Panc1 (cell line): ENCODE data around the gene SYTL4. TPM values are rescaled to one million over a fixed set of nuclear protein-coding genes. Genes with fewer than 3 reads are reported as not detected.

Experiments
- ATAC-seq: fragments of 200-7000 bp; cut with Tn5 transposase; 2 replicates; pipeline ENCODE4 v1.9.1; 2020; ENCODE audit warnings: mild to moderate bottlenecking, moderate library complexity
- BruUV-seq: library from RNA; stranded (reverse); fragments of 400-500 nt; replicated peaks from 2 replicates; lab custom pipeline; 2021; lab: Mats Ljungman, UMichigan
- CTCF ChIA-PET: fragments of 300-600 bp; sonication (Branson Sonifier 250); formaldehyde crosslinking; loops from one replicate; lab custom pipeline; 2022; ENCODE audit warnings: antibody characterized with exemption; lab: Charles Lee
- POLR2A ChIA-PET: fragments of 300-600 bp; sonication (Branson Sonifier 250); formaldehyde crosslinking; loops from one replicate; lab custom pipeline; 2022; ENCODE audit warnings: antibody characterized with exemption; lab: Charles Lee
- DNase-seq: peaks from one replicate; pipeline ENCODE4 v3.0.0-alpha.2; 2010; ENCODE audit warnings: low read depth, low spot score
- H3K27ac ChIP-seq: 2 replicates; pipeline ENCODE4 v1.5.1; 2011; ENCODE audit warnings: mild to moderate bottlenecking, low read length, inconsistent platforms
- H3K27me3 ChIP-seq: fragments of 200-500 bp; sonication (Bioruptor generic); 2 replicates; pipeline ENCODE4 v1.6.0; 2014; ENCODE audit warnings: low read length, inconsistent platforms; ENCODE audit not compliant: control insufficient read depth, insufficient read depth
- H3K36me3 ChIP-seq: fragments of 200-500 bp; sonication (Bioruptor generic); 2 replicates; pipeline ENCODE4 v1.5.1; 2014; ENCODE audit warnings: inconsistent platforms, mild to moderate bottlenecking, low read length, moderate library complexity; ENCODE audit not compliant: control insufficient read depth, insufficient read depth
- H3K4me1 ChIP-seq: 2 replicates; pipeline ENCODE4 v1.5.1; 2011; ENCODE audit warnings: inconsistent platforms, mild to moderate bottlenecking, low read length, moderate library complexity; ENCODE audit not compliant: control insufficient read depth, insufficient read depth
- H3K4me3 ChIP-seq, 2 experiments: 2 replicates each; pipeline ENCODE4 v1.5.1; 2011 to 2012; ENCODE audit warnings: low read depth in 2 of 2, low read length in 2 of 2, mild to moderate bottlenecking in 2 of 2, inconsistent platforms in 1 of 2, moderate library complexity in 1 of 2
- H3K9me3 ChIP-seq: fragments of 200-500 bp; sonication (Bioruptor generic); 2 replicates; pipeline ENCODE4 v1.5.1; 2014; ENCODE audit warnings: low read depth, mild to moderate bottlenecking, inconsistent platforms, low read length, moderate library complexity; ENCODE audit not compliant: control insufficient read depth, insufficient read depth
- POLR2AphosphoS5 ChIP-seq: IDR thresholded peaks from 2 replicates; pipeline ENCODE4 v1.6.1; 2012; ENCODE audit warnings: mild to moderate bottlenecking, low read depth, low read length, moderate library complexity
- SIN3A ChIP-seq: IDR thresholded peaks from 2 replicates; pipeline ENCODE4 v1.6.1; 2012; ENCODE audit warnings: low read depth, mild to moderate bottlenecking, low read length, moderate library complexity, borderline replicate concordance; ENCODE audit not compliant: insufficient read depth
- TCF7L2 ChIP-seq: IDR thresholded peaks from 2 replicates; pipeline ENCODE4 v1.6.1; 2011; ENCODE audit warnings: mild to moderate bottlenecking, low read depth, low read length, inconsistent platforms
- in situ Hi-C: cut with HindIII; loops from 2 replicates; pipeline ENCODE4 v1.10.0; 2016; ENCODE audit warnings: low sequenced_read_pairs, low pct_unique_long_range_greater_than_20kb
- intact Hi-C: fragments of 100-400 bp; cut with micrococcal nuclease; formaldehyde crosslinking; loops from one replicate; pipeline ENCODE4 v1.10.0; 2022; ENCODE audit not compliant: unreplicated experiment
- total RNA-seq: library from RNA; stranded (reverse); gene quantifications from one replicate; pipeline ENCODE4 v1.2.1, GENCODE V29; 2021; ENCODE audit not compliant: unreplicated experiment
- TF ChIP-seq, protein P1 (sequence below), 2 experiments: IDR thresholded peaks; 2 replicates each; pipeline ENCODE4 v1.6.1; 2011 to 2012; ENCODE audit warnings: low read depth in 2 of 2, control low read depth in 1 of 2, low read length in 1 of 2, mild to moderate bottlenecking in 1 of 2, moderate library complexity in 1 of 2; ENCODE audit not compliant: insufficient read depth in 1 of 2
- TF ChIP-seq, protein P2 (sequence below): fragments of 450-650 bp; IDR thresholded peaks from 2 replicates; pipeline ENCODE4 v1.5.1; 2017; ENCODE audit warnings: mild to moderate bottlenecking

Gene SYTL4
- total RNA-seq, 1 experiment from 2014 or later, result 0.15 TPM

DNA sequence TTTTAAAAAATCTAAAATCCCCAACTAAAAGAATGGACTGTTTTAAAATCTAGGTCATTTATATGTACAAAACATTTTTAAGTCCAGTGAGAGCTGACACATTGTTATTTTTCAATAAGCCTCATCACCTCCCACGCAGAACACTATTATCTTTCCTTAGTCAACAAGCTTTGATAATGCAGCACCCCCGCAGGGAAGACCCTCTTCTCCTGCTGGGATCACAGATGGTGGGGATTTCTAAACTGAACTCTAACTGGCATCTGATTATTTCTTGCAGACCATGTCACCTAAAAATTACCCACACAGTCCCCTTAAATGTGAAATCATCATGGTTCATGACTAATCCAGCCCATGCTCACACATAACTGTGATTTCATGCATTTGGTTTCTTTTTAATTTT lies 11.6 kb downstream of the SYTL4 start:
- in situ Hi-C loops, result no loop called here
- H3K36me3 ChIP-seq, result no peaks in the 10 kb centered on the region
- no TSS peak for BruUV-seq
- H3K4me3 ChIP-seq, result no peak overlapping the region
- TF ChIP-seq, protein P1, sequence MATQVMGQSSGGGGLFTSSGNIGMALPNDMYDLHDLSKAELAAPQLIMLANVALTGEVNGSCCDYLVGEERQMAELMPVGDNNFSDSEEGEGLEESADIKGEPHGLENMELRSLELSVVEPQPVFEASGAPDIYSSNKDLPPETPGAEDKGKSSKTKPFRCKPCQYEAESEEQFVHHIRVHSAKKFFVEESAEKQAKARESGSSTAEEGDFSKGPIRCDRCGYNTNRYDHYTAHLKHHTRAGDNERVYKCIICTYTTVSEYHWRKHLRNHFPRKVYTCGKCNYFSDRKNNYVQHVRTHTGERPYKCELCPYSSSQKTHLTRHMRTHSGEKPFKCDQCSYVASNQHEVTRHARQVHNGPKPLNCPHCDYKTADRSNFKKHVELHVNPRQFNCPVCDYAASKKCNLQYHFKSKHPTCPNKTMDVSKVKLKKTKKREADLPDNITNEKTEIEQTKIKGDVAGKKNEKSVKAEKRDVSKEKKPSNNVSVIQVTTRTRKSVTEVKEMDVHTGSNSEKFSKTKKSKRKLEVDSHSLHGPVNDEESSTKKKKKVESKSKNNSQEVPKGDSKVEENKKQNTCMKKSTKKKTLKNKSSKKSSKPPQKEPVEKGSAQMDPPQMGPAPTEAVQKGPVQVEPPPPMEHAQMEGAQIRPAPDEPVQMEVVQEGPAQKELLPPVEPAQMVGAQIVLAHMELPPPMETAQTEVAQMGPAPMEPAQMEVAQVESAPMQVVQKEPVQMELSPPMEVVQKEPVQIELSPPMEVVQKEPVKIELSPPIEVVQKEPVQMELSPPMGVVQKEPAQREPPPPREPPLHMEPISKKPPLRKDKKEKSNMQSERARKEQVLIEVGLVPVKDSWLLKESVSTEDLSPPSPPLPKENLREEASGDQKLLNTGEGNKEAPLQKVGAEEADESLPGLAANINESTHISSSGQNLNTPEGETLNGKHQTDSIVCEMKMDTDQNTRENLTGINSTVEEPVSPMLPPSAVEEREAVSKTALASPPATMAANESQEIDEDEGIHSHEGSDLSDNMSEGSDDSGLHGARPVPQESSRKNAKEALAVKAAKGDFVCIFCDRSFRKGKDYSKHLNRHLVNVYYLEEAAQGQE (IDR thresholded peaks at IDR 0.05; ENCODE audit: insufficient read depth in 1 of 2, low read depth in 2 of 2, low read length in 1 of 2), result no peak
- TF ChIP-seq POLR2AphosphoS5, result no peak
- TF ChIP-seq, protein P2, sequence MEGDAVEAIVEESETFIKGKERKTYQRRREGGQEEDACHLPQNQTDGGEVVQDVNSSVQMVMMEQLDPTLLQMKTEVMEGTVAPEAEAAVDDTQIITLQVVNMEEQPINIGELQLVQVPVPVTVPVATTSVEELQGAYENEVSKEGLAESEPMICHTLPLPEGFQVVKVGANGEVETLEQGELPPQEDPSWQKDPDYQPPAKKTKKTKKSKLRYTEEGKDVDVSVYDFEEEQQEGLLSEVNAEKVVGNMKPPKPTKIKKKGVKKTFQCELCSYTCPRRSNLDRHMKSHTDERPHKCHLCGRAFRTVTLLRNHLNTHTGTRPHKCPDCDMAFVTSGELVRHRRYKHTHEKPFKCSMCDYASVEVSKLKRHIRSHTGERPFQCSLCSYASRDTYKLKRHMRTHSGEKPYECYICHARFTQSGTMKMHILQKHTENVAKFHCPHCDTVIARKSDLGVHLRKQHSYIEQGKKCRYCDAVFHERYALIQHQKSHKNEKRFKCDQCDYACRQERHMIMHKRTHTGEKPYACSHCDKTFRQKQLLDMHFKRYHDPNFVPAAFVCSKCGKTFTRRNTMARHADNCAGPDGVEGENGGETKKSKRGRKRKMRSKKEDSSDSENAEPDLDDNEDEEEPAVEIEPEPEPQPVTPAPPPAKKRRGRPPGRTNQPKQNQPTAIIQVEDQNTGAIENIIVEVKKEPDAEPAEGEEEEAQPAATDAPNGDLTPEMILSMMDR, result no peak
- no peak for TF ChIP-seq SIN3A
- TF ChIP-seq TCF7L2, result no peak
- H3K27me3 ChIP-seq, result no peaks in the 10 kb centered on the region; the same call in 1 of the 2 replicates
- no peak overlapping the region for H3K27ac ChIP-seq
- DNase-seq (no peak), ATAC-seq (no peak)
- POLR2A ChIA-PET, result no interaction called here
- H3K9me3 ChIP-seq, result no peaks in the 10 kb centered on the region
- CTCF ChIA-PET, result no interaction called here
- no peaks in the 10 kb centered on the region for H3K4me1 ChIP-seq
- intact Hi-C loops, result no loop called here

GRCh38 chrX:100719139-100719538 lies 12.8 kb downstream of the SYTL4 start:
- Histone ChIP-seq H3K9me3 (no peaks in the 10 kb centered on the region), H3K4me1 (no peaks in the 10 kb centered on the region), H3K36me3 (no peaks in the 10 kb centered on the region), H3K27me3 (no peaks in the 10 kb centered on the region; the same call in 1 of the 2 replicates), H3K4me3 (no peak overlapping the region), H3K27ac (no peak overlapping the region)
- POLR2A ChIA-PET, result no interaction called here
- BruUV-seq, result no TSS peak
- CTCF ChIA-PET, result no interaction called here
- DNase-seq, result no peak
- ATAC-seq, result no peak
- in situ Hi-C loops (no loop called here), intact Hi-C loops (no loop called here)
- TF ChIP-seq, protein P2, result no peak
- no peak for TF ChIP-seq POLR2AphosphoS5
- no peak for TF ChIP-seq SIN3A
- TF ChIP-seq TCF7L2, result no peak

DNA sequence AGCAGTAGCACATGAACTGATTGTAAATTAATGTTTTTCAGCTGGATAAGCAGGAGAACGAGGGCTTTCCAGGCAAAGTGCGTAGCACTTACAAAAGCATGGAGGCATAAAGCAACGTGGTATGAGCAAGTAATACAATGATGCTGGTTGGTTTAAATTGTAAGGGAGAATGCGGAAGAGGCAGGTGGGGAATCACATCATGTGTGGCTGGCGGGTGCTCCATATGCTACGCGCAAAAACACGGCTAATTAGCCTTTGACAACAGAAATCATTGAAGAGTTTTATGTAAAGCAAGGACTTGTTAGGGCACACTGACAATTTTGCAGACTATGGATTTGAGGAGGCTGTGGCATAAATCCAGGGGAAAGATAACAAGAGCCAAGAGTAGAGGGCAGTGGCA lies 14.6 kb downstream of the SYTL4 start:
- DNase-seq (no peak), ATAC-seq (no peak)
- ChIA-PET CTCF (interaction anchor here (2.0 kb wide), 1 partner anchor 46 kb away, joined by 6 read pairs; no protein-coding TSS in a partner anchor), POLR2A (no interaction called here)
- Histone ChIP-seq H3K9me3 (no peaks in the 10 kb centered on the region), H3K4me3 (no peak overlapping the region), H3K4me1 (no peaks in the 10 kb centered on the region), H3K27ac (no peak overlapping the region), H3K27me3 (no peaks in the 10 kb centered on the region; the same call in 1 of the 2 replicates), H3K36me3 (no peaks in the 10 kb centered on the region)
- no TSS peak for BruUV-seq
- intact Hi-C loops, result no loop called here
- in situ Hi-C loops, result no loop called here
- TF ChIP-seq, protein P1 (IDR thresholded peaks at IDR 0.05; ENCODE audit: insufficient read depth in 1 of 2, low read depth in 2 of 2, low read length in 1 of 2), result no peak
- no peak for TF ChIP-seq POLR2AphosphoS5
